ENCODE results near the gene TMEM208.

- TF ChIP-seq, protein P1, sequence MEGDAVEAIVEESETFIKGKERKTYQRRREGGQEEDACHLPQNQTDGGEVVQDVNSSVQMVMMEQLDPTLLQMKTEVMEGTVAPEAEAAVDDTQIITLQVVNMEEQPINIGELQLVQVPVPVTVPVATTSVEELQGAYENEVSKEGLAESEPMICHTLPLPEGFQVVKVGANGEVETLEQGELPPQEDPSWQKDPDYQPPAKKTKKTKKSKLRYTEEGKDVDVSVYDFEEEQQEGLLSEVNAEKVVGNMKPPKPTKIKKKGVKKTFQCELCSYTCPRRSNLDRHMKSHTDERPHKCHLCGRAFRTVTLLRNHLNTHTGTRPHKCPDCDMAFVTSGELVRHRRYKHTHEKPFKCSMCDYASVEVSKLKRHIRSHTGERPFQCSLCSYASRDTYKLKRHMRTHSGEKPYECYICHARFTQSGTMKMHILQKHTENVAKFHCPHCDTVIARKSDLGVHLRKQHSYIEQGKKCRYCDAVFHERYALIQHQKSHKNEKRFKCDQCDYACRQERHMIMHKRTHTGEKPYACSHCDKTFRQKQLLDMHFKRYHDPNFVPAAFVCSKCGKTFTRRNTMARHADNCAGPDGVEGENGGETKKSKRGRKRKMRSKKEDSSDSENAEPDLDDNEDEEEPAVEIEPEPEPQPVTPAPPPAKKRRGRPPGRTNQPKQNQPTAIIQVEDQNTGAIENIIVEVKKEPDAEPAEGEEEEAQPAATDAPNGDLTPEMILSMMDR (conservative IDR thresholded peaks at IDR 0.05) = no peak
- TF ChIP-seq ZFX (IDR thresholded peaks at IDR 0.05) = no peak
Observed at GRCh38 chr16:67244387-67245185, 17.7 kb downstream of the TMEM208 start.
